NCI-H345 treated with DMSO at 0.1 percent for 48 hours (cell line): ENCODE data around the gene ITLN2.
"Not testable (repeated sequence)": the region's sequence is repeated elsewhere in the genome, so short reads cannot be mapped to it uniquely, and the experiment has no call there.

ENCODE experiments used
- DNase-seq: peaks from one replicate; lab custom pipeline; 2025; ENCODE audit not compliant: unreplicated experiment; lab: John Stamatoyannopoulos, UW

ITLN2 gene

DNA sequence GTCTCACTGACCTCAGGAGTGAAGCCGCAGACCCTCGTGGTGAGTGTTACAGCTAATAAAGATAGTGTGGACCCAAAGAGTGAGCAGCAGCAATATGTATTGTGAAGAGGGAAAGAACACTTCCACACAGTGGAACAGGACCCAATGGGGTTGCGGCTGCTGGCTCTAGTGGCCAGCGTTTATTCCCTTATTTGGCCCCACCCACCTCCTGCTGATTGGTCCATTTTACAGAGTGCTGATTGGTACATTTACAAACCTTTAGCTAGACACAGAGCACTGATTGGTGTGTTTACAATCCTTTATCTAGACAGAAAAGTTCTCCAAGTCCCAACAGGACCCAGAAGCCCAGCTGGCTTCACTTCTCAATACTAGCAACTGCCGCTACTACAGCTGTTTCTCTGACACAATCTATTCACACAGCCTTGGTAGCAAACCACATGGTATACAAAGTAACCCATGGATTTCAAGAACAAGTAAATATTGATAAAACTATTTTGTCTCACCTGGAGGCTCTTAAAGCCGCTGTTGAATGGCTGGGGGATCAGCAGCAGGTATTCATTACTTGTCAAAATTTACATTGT lies 44.3 kb downstream of the ITLN2 start:
- peak; percentile 90 for DNase-seq

DNA sequence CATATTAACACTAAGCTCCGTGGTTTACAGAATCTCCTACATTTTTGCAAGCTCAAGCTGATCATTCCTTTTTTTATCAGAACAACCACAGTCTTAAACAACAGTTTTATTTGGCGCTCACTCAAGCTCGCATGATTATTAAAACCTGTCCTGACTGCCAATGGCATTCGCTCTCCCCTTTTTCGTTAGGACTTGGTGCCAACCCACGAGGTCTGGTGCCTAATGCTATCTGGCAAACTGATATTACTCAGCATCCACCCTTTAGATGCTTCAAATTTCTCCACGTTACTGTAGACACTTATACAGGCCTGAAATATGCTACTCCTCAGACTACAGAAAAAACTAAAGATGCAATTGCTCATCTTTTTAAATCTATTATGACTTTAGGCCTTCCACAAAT lies 46.6 kb downstream of the ITLN2 start:
- no peak for DNase-seq

DNA sequence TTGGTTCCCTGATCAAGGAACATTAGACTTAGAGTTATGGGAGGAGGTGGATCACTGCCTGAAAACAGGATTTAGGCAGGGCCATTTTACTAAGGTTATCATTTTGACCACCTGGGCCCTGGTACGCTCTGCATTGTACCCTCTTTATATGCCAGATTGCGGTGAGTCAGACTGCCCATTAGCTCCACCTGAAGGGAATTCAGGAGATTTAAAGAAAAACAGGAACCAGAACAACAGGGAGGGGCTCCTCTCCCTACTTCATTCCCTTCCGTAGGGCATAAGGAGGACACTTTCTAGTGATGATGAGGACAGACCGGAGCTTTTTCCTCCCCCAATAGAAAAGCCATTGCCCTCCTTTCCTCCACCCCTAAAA lies 49.0 kb downstream of the ITLN2 start:
- DNase-seq, result no peak

DNA sequence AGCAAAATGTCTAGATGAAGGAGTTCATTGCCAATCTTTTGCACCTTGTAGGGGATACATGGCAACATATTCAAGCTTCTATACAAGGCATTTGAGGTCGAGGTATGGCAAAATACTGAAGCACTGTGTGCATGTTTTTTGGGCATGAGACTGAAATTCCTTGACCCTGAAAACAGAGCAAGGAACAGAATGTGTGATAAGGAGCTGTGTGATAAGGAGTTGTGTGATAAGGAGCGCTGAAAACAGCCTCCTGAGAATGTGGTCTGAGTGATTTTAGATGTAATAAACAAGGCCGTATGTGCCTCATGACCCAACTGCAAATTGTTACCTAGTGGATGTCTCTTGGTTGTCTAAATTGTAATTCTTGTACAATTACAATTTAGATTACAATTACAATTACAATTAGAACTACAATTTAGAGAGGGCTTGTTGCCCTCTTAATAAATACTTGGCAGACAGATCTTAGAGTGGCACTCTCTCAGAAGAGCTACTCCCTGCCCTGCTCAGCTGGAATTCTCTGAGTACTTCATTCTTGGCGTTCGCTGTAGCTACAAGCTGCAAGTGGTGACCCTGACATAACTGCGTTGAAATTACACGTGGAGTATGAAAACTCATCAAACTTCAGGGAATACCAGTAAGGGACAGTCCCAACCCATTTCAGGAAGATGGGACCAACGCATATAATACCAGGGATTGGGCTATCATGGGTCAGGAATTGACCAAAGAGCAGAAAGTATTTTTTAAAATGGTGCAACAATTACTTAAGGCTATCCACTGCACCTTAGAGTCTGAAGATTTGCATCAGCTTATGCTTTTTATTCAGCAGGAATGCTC lies 49.6 kb downstream of the ITLN2 start:
- DNase-seq, result no peak

DNA sequence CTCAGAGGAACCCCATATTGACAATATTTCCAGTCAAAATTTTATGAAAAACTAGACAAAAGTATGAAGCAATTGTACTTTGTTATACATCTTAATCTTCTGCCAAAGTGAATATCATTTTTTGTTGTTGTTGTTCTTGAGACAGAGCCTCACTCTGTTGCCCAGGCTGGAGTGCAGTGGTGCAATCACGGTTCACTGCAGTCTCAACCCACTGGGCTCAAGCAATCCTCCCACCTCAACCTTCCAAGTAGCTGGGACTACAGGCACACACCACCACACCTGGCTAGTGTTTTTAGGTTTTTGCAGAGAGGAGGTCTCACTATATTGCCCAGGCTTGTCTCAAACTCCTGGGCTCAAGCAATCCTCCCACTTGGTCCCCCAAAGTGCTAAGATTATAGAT lies 52.4 kb downstream of the ITLN2 start:
- not testable (repeated sequence) for DNase-seq

DNA sequence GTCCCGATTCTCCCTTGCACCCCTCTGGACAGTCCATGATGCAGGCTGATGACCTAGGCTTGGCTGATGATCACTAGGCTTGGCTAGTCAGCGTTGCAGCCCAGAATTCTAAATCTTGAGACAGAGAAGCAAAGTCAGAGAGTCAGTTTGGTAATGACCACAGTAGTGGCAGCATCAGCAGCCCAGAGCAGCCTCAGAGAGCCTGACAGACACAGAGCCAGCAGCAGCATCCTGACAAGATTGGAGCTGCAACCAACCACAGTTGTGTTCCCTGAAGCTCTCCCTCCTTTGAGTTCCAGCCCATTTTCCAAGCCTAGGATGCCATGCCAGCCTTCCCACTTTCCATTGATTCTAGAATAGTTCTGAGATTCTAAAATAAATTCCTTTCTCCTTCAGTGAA lies 52.8 kb downstream of the ITLN2 start:
- no peak for DNase-seq

DNA sequence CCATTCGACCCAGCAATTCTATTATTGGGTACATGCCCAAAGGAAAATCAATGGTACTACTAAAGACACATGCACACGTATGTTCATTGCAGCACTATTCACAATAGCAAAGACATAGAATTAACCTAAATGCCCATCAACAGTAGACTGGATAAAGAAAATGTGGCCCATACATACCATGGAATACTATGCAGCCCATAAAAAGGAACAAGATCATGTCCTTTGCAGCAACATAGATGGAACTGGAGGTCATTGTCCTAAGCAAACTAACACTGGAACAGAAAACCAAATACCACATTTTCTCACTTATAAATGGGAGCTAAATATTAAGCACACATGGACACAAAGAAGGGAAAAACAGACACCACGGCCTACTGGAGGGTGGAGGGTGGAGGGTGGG lies 53.9 kb downstream of the ITLN2 start:
- DNase-seq, result not testable (repeated sequence)
